AG09319 (cell line): ENCODE results near the gene IER5.

Experiments
- DNase-seq: peaks from one replicate; pipeline ENCODE4 v3.0.0-alpha.2; 2010; ENCODE audit warnings: low read depth; ENCODE audit errors: extremely low read depth
- CTCF ChIP-seq: IDR thresholded peaks from 2 replicates; pipeline ENCODE4 v1.5.1; 2011; ENCODE audit warnings: low read depth, mild to moderate bottlenecking, inconsistent platforms, low read length, moderate library complexity

The IER5 gene

GRCh38 chr1:181123173-181123572 is 34.7 kb downstream of the IER5 start:
- DNase-seq = no peak
- TF ChIP-seq CTCF = no peak

GRCh38 chr1:181124291-181124751 is 35.8 kb downstream of the IER5 start:
- no peak for TF ChIP-seq CTCF
- DNase-seq = no peak

- DNase-seq = no peak
- TF ChIP-seq CTCF = no peak
These were observed 37.8 kb downstream of the IER5 start for GRCh38 chr1:181126289-181126688.

GRCh38 chr1:181126871-181127587 is 38.5 kb downstream of the IER5 start:
- DNase-seq = no peak
- no peak for TF ChIP-seq CTCF

- no peak for DNase-seq
- TF ChIP-seq CTCF = no peak
These were observed 39.5 kb downstream of the IER5 start for GRCh38 chr1:181127898-181128453.

- DNase-seq = no peak
- no peak for TF ChIP-seq CTCF
These were observed 40.3 kb downstream of the IER5 start for GRCh38 chr1:181128592-181129497.
